Jurkat, Clone E6-1 (cell line): ENCODE measurements around the gene ADGRD1.

Source experiments
- DNase-seq: peaks from one replicate; pipeline ENCODE4 v3.0.0-alpha.2; 2011; ENCODE audit warnings: low read depth, low spot score
- H3K4me3 ChIP-seq: 2 replicates; pipeline ENCODE4 v1.5.1; 2011; ENCODE audit warnings: mild to moderate bottlenecking, low read length, control low read depth, moderate library complexity

The ADGRD1 gene

GRCh38 chr12:131000000-131000486 lies 46.3 kb downstream of the ADGRD1 start:
- no peak for DNase-seq
- no peak overlapping the region for H3K4me3 ChIP-seq

- no peak for DNase-seq
Observed at GRCh38 chr12:131001493-131001892, 47.8 kb downstream of the ADGRD1 start.

GRCh38 chr12:131002216-131002631 lies 48.5 kb downstream of the ADGRD1 start:
- no peak for DNase-seq
- no peak overlapping the region for H3K4me3 ChIP-seq

More at GRCh38 chr12:131001493-131001892, 47.8 kb downstream of the ADGRD1 start:
- H3K4me3 ChIP-seq, result no peak overlapping the region

GRCh38 chr12:131003036-131003715 lies 49.5 kb downstream of the ADGRD1 start:
- no peak overlapping the region for H3K4me3 ChIP-seq

GRCh38 chr12:131003716-131004045 lies 50.0 kb downstream of the ADGRD1 start:
- no peak overlapping the region for H3K4me3 ChIP-seq
- no peak for DNase-seq

More at GRCh38 chr12:131003036-131003715, 49.5 kb downstream of the ADGRD1 start:
- no peak for DNase-seq

GRCh38 chr12:131004166-131004565 lies 50.5 kb downstream of the ADGRD1 start:
- no peak for DNase-seq
- no peak overlapping the region for H3K4me3 ChIP-seq

- DNase-seq, result no peak
- H3K4me3 ChIP-seq, result no peak overlapping the region
Observed at GRCh38 chr12:131005161-131006035, 51.7 kb downstream of the ADGRD1 start.

GRCh38 chr12:131006036-131006735 lies 52.5 kb downstream of the ADGRD1 start:
- H3K4me3 ChIP-seq, result no peak overlapping the region
- DNase-seq, result no peak

GRCh38 chr12:131007031-131007739 lies 53.5 kb downstream of the ADGRD1 start:
- no peak for DNase-seq
- no peak overlapping the region for H3K4me3 ChIP-seq

GRCh38 chr12:131007740-131008117 lies 54.0 kb downstream of the ADGRD1 start:
- DNase-seq, result no peak
- H3K4me3 ChIP-seq, result no peak overlapping the region

- DNase-seq, result no peak
- H3K4me3 ChIP-seq, result no peak overlapping the region
Observed at GRCh38 chr12:131008131-131008912, 54.6 kb downstream of the ADGRD1 start.

GRCh38 chr12:131008913-131009270 lies 55.2 kb downstream of the ADGRD1 start:
- DNase-seq, result no peak
- H3K4me3 ChIP-seq, result no peak overlapping the region

GRCh38 chr12:131009595-131010395 lies 56.1 kb downstream of the ADGRD1 start:
- no peak for DNase-seq
- no peak overlapping the region for H3K4me3 ChIP-seq

GRCh38 chr12:131010396-131011131 lies 56.9 kb downstream of the ADGRD1 start:
- H3K4me3 ChIP-seq, result no peak overlapping the region
- DNase-seq, result no peak

GRCh38 chr12:131011165-131012079 lies 57.7 kb downstream of the ADGRD1 start:
- no peak overlapping the region for H3K4me3 ChIP-seq
- no peak for DNase-seq
